Parathyroid adenoma (tissue), 2 donors: ENCODE results near the gene ZNF362.

Experiments
- H2AFZ ChIP-seq: fragments of 300-600 bp; sonication (generic); one replicate; pipeline ENCODE4 v1.7.0; 2017; ENCODE audit warnings: antibody characterized with exemption, mild to moderate bottlenecking
- H3K27ac ChIP-seq: fragments of 300-600 bp; sonication (generic); one replicate; pipeline ENCODE4 v1.7.0; 2017
- H3K27me3 ChIP-seq: fragments of 300-600 bp; sonication (generic); one replicate; pipeline ENCODE4 v1.7.0; 2017; ENCODE audit warnings: low read length; ENCODE audit not compliant: control insufficient read depth, insufficient read depth
- H3K36me3 ChIP-seq: fragments of 300-600 bp; sonication (generic); one replicate; pipeline ENCODE4 v1.7.0; 2017; ENCODE audit warnings: low read length; ENCODE audit not compliant: control insufficient read depth, insufficient read depth
- H3K4me1 ChIP-seq: fragments of 300-600 bp; sonication (generic); one replicate; pipeline ENCODE4 v1.7.0; 2017; ENCODE audit warnings: control low read depth
- H3K4me2 ChIP-seq: fragments of 300-600 bp; sonication (generic); one replicate; pipeline ENCODE4 v1.7.0; 2017; ENCODE audit warnings: low read length
- H3K4me3 ChIP-seq: fragments of 300-600 bp; sonication (generic); one replicate; pipeline ENCODE4 v1.7.0; 2017; ENCODE audit warnings: low read depth, low read length
- H3K79me2 ChIP-seq: fragments of 300-600 bp; sonication (generic); one replicate; pipeline ENCODE4 v1.7.0; 2017; ENCODE audit warnings: control low read depth
- H3K9ac ChIP-seq: fragments of 300-600 bp; sonication (generic); one replicate; pipeline ENCODE4 v1.7.0; 2017; ENCODE audit warnings: mild to moderate bottlenecking
- H3K9me3 ChIP-seq: fragments of 300-600 bp; sonication (generic); one replicate; pipeline ENCODE4 v1.7.0; 2017; ENCODE audit warnings: low read length; ENCODE audit not compliant: control insufficient read depth
- CTCF ChIP-seq: fragments of 300-600 bp; sonication (generic); IDR thresholded peaks from one replicate; pipeline ENCODE4 v1.7.0; 2017; ENCODE audit warnings: antibody characterized with exemption, mild to moderate bottlenecking
- donor health status: primary hyperparathyroidism.

The ZNF362 gene

DNA sequence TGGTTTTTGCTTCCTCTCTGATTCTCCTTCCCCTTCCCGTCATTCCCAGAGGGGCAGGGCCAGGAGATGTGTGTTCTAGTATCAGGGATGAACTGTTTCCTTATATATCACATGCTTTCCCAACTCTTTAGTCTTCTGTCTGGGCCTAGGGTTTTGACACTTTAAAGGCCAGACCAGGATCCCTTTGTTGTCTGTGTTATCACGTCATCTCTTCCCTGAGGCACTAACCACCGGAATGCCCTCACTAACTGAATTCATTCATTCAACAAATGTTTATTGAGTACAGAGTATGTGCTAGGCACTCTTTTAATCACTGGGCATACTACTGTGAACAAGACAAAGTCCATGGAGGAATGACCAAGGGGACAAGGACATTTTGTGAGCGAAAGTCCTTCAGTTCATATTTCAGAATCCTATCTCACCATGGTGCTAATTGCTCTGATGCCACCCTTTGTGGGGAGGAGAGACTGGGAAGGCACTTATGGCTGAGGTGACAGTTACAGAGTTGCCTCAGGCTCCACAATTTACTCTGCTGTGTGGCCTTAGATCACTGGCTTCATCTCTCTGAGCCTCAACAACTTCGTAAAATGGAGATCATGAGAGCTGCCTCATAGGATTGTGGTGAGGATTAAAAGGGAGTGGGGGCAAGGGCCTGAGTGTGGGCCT is 12.0 kb upstream of the ZNF362 start:
- Histone ChIP-seq H3K36me3 (no peaks in the 10 kb centered on the region), H3K9me3 (no peaks in the 10 kb centered on the region), H3K79me2 (no peaks in the 10 kb centered on the region), H3K9ac (no peak overlapping the region), H3K4me3 (no peak overlapping the region), H3K4me2 (no peak overlapping the region), H2AFZ (no peak overlapping the region), H3K4me1 (no peaks in the 10 kb centered on the region), H3K27ac (no peak overlapping the region), H3K27me3 (no peaks in the 10 kb centered on the region)
- TF ChIP-seq CTCF: no peak

GRCh38 chr1:33244809-33245186 is 11.5 kb upstream of the ZNF362 start:
- Histone ChIP-seq H3K27ac (no peak overlapping the region), H3K4me3 (no peak overlapping the region), H3K36me3 (no peaks in the 10 kb centered on the region), H2AFZ (no peak overlapping the region), H3K27me3 (no peaks in the 10 kb centered on the region), H3K79me2 (no peaks in the 10 kb centered on the region), H3K9me3 (no peaks in the 10 kb centered on the region), H3K4me2 (no peak overlapping the region), H3K4me1 (no peaks in the 10 kb centered on the region), H3K9ac (no peak overlapping the region)
- TF ChIP-seq CTCF: no peak

DNA sequence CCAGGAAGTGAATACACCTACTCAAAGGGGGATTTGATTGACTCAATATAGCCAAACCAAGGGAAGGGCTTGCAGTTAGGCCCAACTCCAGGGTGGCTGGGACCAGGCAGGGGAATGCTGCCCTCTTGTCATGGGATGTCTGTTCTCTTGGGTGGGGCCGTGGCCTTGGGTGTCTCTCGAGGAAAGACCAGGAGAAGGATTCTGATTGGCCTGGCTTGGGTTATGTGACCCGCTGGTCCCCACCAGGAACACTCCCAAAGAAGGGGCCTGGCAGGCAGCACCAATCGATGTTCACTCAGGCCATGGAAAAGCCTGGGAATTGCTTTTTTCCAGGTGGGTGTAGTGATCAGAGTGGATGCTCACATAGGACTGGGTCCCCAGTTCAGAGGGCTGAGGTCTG is 10.1 kb upstream of the ZNF362 start:
- no peaks in the 10 kb centered on the region for H3K4me1 ChIP-seq
- H3K27me3 ChIP-seq: no peaks in the 10 kb centered on the region
- no peak overlapping the region for H2AFZ ChIP-seq
- H3K36me3 ChIP-seq: no peaks in the 10 kb centered on the region
- H3K9me3 ChIP-seq: no peaks in the 10 kb centered on the region
- no peak overlapping the region for H3K4me2 ChIP-seq
- no peak overlapping the region for H3K27ac ChIP-seq
- H3K9ac ChIP-seq: no peak overlapping the region
- no peak overlapping the region for H3K4me3 ChIP-seq
- TF ChIP-seq CTCF: no peak
- no peaks in the 10 kb centered on the region for H3K79me2 ChIP-seq

DNA sequence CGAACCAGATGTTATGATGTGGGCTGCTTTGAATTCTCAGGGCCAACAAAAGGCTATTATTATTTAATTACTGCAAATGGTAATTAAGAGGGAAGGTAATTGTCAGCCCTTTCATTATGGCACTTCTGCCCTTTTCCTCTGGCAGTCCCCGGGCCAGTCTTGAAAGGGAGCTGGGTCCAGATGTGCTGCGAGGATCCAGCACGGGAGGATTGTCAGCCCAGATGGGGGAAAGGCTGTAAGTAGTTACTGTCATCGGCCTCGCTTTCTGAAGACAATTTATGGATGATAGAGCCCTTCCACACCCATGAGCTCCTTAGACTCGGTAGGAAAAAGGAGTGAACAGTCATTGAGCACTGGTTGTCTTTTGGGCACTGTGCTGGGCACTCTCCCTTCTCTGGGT is 8.7 kb upstream of the ZNF362 start:
- H3K4me1 ChIP-seq: no peaks in the 10 kb centered on the region
- H3K4me3 ChIP-seq: no peak overlapping the region
- no peaks in the 10 kb centered on the region for H3K27me3 ChIP-seq
- no peaks in the 10 kb centered on the region for H3K9me3 ChIP-seq
- H2AFZ ChIP-seq: no peak overlapping the region
- TF ChIP-seq CTCF: no peak
- no peaks in the 10 kb centered on the region for H3K36me3 ChIP-seq
- H3K79me2 ChIP-seq: no peaks in the 10 kb centered on the region
- no peak overlapping the region for H3K9ac ChIP-seq
- no peak overlapping the region for H3K27ac ChIP-seq
- H3K4me2 ChIP-seq: no peak overlapping the region

GRCh38 chr1:33248244-33248643 is 8.0 kb upstream of the ZNF362 start:
- no peaks in the 10 kb centered on the region for H3K4me1 ChIP-seq
- no peak for TF ChIP-seq CTCF
- H3K4me2 ChIP-seq: no peak overlapping the region
- H3K27me3 ChIP-seq: no peaks in the 10 kb centered on the region
- no peak overlapping the region for H3K27ac ChIP-seq
- no peak overlapping the region for H3K9ac ChIP-seq
- H2AFZ ChIP-seq: no peak overlapping the region
- no peaks in the 10 kb centered on the region for H3K79me2 ChIP-seq
- H3K36me3 ChIP-seq: no peaks in the 10 kb centered on the region
- no peak overlapping the region for H3K4me3 ChIP-seq
- H3K9me3 ChIP-seq: no peaks in the 10 kb centered on the region
